ENCODE results near the gene ZNF488.

The ZNF488 gene

DNA sequence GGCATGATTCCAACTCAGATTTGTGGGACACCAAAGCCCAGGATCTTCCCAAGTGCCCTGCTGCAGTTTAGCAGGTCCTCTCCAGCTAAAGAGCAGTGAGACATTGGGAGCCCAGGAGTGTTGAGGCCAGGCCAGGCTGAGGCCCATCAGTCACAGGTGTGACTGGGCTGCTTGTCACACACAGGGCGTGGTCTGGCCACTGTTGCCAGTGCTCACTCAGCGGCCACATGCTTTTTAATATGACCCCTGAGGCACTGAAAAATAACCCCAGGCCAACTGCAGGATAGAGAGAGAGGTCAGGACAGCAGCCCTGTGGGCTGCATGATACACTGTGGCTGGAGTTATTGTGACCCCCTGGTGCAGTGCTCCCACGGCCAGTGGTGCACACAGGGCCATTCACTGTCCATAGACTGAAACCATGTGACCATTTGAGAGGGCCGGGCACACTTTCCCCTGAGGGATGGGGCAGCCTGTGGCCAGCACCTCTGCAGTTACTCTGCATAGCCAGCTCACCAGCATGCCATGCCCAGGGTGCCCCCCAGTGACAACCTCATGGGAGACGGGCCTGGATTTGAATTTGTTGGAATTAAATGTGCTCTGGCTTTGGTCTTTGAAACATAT is 57.7 kb downstream of the ZNF488 start:
- no peak for DNase-seq

DNA sequence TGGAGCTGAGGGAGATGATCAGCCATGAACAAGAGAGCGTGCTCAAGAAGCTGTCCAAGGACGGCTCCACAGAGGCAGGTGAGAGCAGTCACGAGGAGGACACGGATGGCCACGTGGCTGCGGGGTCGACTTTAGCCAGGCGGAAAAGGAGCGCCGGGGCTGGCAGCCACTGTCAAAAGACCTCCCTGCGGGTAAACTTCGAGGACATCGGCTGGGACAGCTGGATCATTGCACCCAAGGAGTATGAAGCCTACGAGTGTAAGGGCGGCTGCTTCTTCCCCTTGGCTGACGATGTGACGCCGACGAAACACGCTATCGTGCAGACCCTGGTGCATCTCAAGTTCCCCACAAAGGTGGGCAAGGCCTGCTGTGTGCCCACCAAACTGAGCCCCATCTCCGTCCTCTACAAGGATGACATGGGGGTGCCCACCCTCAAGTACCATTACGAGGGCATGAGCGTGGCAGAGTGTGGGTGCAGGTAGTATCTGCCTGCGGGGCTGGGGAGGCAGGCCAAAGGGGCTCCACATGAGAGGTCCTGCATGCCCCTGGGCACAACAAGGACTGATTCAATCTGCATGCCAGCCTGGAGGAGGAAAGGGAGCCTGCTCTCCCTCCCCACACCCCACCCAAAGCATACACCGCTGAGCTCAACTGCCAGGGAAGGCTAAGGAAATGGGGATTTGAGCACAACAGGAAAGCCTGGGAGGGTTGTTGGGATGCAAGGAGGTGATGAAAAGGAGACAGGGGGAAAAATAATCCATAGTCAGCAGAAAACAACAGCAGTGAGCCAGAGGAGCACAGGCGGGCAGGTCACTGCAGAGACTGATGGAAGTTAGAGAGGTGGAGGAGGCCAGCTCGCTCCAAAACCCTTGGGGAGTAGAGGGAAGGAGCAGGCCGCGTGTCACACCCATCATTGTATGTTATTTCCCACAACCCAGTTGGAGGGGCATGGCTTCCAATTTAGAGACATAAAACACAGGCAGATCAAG is 58.5 kb downstream of the ZNF488 start:
- DNase-seq: no peak

DNA sequence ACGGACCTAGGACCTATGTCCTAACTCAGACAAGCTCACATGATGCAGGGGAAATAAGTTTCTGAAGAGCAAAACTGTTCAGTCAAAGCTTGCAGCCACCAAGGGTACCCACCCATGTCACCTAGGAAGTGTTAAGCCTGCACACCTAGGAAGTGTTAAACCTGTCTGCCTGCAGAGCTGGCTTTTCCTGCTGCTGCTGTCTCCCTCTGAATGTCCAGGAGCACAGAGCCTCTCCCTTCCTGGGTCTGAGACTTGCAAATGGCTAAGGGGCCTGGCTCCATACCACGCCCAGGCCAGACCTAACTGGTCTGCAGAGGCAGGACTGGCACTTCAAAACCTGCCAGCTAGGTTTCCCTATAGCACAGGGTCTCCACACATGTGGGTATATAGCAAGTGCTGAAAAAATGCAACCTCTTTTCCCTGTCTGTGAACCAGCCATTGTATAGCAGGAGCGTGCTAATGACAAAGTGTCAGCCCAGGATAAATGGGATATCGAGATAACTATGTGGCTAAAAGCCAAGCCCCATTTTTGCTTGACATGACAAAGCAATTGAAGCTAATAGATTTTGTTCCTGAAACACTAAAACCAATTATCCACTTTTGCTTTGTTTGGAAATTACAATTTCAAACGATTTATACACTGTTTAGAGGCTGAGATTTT is 60.3 kb downstream of the ZNF488 start:
- DNase-seq: no peak

DNA sequence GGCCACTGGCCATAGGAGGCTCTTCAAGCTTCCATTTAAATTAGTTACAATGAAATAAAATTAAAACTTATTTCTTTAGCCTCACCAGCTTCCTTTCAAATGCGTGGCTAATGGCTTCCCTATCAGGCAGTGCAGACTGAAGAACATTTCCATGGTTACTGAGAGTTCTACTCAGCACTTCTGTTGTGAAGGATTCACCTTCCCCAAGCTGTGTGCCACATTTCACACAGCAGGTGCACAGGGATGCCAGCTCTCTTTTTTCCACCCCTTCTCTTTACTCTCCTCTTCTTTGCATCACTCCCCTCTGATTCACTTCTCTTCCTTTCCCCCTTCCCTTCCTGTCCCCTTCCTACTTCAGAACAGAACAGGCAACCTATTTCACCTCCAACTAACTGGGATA is 61.0 kb downstream of the ZNF488 start:
- DNase-seq: no peak

DNA sequence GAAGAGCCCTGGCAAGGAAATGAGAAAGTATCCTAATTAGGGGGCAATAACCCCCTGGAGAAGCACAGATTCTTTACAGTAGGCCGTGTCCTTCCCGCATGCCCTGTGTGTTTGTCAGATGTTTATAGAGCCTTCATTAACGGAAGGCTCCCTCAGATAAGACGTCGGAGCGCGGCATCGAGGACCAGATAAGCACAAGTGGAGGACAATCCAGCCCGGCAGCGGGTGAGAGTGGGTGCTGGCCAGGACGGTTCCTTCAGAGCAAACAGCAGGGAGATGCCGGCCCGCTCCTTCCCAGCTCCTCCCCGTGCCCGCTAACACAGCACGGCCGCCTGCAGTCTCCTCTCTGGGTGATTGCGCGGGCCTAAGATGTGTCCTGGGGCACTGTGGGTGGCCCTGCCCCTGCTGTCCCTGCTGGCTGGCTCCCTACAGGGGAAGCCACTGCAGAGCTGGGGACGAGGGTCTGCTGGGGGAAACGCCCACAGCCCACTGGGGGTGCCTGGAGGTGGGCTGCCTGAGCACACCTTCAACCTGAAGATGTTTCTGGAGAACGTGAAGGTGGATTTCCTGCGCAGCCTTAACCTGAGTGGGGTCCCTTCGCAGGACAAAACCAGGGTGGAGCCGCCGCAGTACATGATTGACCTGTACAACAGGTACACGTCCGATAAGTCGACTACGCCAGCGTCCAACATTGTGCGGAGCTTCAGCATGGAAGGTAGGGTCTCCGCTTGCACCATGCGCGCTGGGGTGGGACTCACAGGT is 61.6 kb downstream of the ZNF488 start, which contains the start of gene GDF2:
Gene GDF2, plus strand, starts transcription at position 155 of the 762 bp plus-strand sequence. Its CDS starts 215 bp downstream, at position 370.
- DNase-seq: no peak

DNA sequence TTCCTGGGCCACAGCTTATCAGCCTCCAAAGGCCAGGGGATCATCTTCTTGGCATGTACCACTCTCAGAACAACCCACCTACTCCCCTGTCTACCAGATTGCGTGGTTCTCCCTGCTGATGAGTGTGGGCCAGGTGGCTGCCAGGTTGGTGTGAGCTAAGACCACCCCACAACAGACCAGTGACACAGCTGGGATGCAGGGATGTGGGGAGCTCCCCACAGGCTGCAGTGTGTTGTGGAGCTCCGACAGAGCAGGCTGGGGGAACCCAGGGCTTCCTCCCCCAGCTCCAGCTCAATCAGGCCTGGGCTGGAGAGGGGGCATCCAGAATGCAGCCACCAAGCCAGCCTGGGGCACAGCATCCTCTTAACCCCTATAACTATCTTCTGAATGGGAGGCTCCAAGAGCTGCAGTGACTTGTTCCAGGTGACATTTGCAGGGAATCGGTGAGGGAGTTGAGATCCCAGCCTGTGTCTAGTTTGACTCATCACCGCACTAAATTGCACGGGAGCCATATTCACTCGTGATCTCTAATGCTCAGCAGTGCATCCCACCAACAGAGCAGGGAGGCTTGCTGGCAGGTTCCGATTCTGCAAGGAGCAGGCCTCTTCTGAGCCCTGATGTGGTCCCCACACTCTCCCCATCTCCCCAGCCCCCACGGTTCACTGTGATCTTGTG is 62.4 kb downstream of the ZNF488 start:
- DNase-seq: no peak

DNA sequence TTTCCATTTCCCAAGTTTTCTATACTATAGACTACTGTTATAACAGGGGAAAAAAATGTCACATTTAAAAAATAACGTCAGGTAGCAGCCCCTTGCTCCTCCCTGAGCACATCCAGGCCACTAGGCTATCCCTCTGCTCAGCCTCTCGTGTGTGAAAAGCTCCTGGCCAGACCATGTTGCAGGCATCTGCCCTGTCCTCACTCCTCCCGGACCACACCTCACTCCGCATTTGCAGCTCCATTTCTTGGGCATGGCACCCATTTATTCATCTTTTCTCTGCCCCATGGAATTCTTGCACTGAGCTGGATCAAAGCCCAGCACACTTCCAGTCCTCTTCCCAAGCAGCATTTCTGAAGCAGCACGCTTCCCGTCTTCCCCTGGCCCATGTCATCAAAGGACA is 63.3 kb downstream of the ZNF488 start:
- DNase-seq: no peak

DNA sequence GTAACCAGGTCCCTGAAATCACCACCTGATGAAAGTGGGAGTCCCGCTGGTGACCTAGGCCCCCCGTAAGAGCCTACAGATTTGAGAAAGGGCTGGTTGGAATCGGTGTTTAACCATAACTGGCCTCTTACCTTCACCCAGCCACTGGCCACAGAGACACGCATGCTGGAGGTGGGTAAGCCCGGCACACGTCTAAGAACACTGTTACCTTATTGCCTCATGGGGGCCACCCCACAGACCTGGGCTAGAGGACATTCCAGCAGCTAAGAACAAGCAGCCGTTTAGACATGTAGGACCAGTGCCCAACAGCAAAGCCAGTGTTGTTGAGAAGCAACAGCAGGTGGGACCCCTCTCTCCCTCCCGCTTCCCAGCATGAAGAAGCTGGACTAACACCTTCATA is 64.3 kb downstream of the ZNF488 start:
- no peak for DNase-seq

DNA sequence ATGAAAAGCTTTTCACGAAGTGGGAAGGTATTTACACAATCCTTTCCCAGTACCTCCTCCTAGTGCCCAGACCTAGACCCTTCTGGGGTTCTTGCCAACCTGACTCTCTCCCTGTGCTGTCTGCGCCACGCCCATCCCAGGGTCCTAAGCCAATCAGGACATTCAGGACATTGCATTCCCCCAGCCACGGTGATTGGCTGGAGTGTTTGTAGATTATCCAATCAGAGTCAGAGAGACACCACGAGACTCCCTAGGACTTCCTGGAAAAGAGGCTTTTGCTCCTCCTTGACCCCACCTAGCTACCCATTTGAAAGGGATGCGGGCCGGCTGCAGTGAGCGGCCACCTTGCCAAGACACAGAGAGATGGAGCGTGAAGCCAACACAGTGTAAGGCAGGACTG is 65.4 kb downstream of the ZNF488 start:
- DNase-seq: no peak

DNA sequence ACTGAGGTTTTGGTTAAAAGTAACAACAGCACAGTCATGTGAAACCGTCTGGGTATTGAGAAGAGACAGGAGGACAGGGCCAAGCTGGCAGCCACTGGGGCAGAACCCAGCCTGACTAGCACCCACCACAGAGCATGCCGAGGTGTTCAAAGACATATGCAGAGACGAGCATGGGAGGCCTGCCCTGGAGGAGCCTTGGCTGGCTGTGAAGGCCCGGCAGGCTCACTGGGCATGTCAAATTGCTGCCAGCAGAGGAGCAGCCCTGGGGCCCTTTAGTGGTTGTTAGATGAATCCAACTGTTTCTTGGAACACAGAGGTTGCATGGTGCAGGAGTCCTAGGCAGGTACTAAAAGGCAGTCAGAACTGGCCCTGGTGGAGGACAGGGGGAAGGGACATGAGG is 66.8 kb downstream of the ZNF488 start:
- DNase-seq: no peak

DNA sequence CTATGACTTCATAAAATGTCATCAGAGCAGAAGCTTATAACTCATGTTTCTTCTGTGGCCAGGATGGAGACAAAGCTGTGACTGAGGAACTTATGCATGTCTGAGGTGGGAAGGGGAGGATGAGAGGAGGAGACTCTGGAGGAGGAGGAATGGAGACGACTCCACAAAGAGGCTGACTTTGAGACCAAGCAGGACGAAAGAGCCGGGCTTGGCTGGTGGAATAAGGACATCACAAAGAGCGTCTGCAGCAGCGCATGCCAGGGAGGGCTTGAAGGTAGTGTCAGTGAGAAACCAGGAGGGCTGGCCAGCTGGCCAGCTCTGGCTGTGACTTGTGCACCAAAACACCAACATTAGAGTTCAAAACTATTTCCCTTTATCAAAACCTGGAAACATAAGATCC is 68.0 kb downstream of the ZNF488 start:
- DNase-seq: no peak

All from 8988T (cell line).